ENCODE results near the gene ATP1B1.

The ATP1B1 gene

DNA sequence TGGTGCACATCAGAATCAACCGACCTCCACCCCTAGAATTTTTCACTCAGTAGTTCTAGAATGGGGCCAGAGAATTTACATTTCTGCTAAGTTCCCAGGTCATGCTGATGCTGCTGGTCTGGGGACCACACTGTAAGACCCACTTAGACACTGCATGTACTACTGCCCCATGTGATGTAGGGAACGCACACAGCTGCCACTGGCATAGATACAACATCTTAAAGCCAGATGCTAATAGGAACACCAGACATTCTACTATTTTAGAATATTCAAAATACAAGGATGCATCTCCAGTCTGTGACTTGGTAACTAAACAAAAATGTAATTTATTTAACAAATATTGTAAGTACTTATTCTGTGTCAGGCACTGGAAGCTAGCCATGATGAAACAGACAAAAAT lies 14.1 kb upstream of the ATP1B1 start:
- no peak for DNase-seq (ENCODE audit: low read depth)
- no peak overlapping the region for H3K4me3 ChIP-seq (replicated peaks; ENCODE audit: low read depth, low read length)
- TF ChIP-seq, protein P1, sequence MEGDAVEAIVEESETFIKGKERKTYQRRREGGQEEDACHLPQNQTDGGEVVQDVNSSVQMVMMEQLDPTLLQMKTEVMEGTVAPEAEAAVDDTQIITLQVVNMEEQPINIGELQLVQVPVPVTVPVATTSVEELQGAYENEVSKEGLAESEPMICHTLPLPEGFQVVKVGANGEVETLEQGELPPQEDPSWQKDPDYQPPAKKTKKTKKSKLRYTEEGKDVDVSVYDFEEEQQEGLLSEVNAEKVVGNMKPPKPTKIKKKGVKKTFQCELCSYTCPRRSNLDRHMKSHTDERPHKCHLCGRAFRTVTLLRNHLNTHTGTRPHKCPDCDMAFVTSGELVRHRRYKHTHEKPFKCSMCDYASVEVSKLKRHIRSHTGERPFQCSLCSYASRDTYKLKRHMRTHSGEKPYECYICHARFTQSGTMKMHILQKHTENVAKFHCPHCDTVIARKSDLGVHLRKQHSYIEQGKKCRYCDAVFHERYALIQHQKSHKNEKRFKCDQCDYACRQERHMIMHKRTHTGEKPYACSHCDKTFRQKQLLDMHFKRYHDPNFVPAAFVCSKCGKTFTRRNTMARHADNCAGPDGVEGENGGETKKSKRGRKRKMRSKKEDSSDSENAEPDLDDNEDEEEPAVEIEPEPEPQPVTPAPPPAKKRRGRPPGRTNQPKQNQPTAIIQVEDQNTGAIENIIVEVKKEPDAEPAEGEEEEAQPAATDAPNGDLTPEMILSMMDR (IDR thresholded peaks at IDR 0.05; ENCODE audit: low read length, missing control alignments) = no peak

DNA sequence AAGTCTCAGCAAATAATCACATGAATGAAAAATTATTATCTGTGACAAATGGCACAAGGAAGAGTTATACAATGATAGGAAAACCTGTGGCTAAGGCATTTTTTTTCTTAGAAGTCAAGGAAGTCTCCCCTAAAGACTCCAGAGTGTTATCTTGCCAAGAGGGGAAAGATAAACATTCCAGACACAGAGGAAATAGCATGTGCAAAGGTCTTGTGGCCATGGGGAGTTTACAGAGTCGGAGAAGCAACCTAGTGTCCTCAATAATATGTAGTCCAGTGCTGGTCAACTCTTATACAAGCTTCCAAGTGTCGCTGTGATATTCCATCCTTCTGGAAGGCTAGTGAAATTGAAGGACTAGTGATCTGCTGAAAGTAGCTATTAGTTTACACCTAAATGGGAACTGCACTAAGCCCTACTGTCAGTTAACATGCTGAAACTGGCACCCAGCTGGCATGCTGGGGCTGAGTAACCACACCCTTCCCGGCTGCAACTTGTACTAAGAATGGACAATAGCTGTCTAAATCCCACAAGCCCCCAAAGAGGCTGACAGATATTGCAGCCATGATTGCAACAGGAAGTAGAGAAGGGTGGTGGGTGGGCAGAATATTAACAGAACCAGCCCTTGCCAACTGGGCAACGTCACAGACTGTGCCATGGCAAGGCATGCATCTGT lies 11.5 kb upstream of the ATP1B1 start:
- H3K4me3 ChIP-seq (replicated peaks; ENCODE audit: low read depth, low read length) = no peak overlapping the region
- TF ChIP-seq, protein P1 (IDR thresholded peaks at IDR 0.05; ENCODE audit: low read length, missing control alignments) = no peak
- no peak for DNase-seq (ENCODE audit: low read depth)

DNA sequence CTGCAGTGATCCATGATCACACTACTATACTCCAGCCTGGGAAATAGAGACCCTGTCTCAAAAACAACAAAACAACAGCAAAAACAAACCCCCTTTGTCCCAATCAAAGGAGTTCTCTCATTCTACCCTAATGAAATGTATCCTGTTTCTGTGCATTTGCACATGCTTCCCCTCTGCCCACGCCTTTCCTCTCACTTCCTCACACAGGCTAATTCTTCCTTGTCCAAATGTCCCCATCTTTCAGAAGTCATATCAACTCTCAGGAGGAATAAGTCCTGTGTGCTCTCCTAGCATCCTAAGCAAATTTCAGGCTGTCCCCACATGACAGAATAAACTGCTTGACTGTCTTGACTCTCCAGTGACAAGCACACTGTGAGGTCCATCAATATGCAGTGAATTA lies 8.1 kb upstream of the ATP1B1 start:
- H3K4me3 ChIP-seq (replicated peaks; ENCODE audit: low read depth, low read length) = no peak overlapping the region
- DNase-seq (ENCODE audit: low read depth) = no peak
- TF ChIP-seq, protein P1 (IDR thresholded peaks at IDR 0.05; ENCODE audit: low read length, missing control alignments) = no peak

DNA sequence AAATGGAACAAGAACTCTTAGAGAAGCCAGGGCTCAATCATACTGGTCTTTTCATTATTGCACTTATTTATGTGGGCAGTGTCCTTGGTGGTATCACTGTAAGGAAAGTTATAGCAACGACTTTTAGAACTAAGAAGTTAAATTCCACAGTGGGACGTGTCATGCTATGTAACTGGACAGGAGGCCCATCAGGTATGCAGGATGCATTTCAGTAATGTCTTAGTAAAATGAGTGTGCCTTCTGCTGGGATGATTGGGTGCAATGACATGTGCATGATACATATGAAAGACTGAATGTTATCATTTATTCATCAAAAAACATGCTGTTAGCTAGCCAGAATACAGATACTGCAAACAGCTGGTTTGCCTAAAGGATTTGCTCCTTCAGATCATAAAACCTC lies 6.9 kb upstream of the ATP1B1 start:
- TF ChIP-seq, protein P1 (IDR thresholded peaks at IDR 0.05; ENCODE audit: low read length, missing control alignments) = no peak
- DNase-seq (ENCODE audit: low read depth) = no peak
- no peak overlapping the region for H3K4me3 ChIP-seq (replicated peaks; ENCODE audit: low read depth, low read length)

DNA sequence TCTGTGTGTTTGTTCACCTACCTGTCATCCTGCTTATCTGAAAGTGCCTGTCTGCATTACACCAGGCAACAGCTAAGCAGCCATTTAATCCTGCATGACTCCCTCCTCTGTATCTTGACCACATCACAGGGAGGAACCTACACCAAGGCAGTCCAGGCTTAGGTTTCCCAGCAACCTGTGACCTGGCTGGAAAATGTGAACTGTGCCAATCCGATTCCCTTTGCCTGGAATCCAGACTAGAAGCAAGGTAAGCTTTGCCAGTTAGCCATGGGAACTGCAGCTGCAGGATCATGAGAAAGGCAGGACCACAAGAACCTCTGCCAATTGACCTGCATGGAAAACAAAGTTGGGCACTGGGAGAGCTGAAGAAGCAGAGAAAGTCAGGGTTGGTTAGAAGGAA lies 6.3 kb upstream of the ATP1B1 start:
- TF ChIP-seq, protein P1 (IDR thresholded peaks at IDR 0.05; ENCODE audit: low read length, missing control alignments) = no peak
- no peak for DNase-seq (ENCODE audit: low read depth)
- H3K4me3 ChIP-seq (replicated peaks; ENCODE audit: low read depth, low read length) = no peak overlapping the region

DNA sequence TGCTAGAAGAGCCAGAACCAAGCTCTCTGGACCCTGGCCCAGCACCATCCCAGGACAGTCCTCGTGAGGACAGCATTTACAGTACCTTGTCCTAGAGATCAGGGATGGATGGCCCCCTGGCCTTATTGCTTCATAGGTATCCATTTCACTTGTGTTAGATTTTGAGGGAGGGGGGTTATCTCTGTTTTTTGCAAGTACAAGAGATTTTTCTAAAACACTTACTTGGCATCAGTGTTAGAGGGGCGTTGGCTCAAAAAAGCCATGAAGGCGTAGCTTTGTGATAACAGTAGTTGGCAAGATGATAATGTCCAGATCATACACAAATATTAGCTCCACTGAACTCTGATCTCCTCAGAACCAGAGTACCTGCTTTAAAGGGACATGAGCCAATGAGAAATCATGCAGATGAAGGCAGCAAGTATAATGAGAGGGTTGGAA lies 5.8 kb upstream of the ATP1B1 start:
- TF ChIP-seq, protein P1 (IDR thresholded peaks at IDR 0.05; ENCODE audit: low read length, missing control alignments) = no peak
- no peak for DNase-seq (ENCODE audit: low read depth)
- no peak overlapping the region for H3K4me3 ChIP-seq (replicated peaks; ENCODE audit: low read depth, low read length)

DNA sequence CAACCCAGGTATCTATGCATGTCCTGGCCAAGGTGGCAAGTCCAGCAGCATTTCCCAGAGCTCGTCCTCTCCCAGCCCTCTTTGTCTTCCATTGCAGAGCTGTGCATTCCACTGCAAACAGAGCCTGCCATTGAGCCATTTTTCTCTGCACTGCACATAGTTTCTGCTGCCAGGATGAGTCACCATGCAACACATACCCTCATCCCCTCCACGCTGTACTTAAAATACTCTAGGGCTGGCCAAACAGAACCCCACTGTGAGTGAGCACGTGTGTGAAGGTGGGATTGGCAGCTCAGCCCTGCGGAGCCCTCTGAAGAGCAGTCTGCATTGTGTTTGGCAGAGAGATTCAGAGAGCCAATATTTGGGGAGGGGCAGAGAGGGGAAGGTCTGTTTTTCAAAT lies 3.9 kb upstream of the ATP1B1 start:
- DNase-seq (ENCODE audit: low read depth) = peak; percentile 80
- H3K4me3 ChIP-seq (replicated peaks; ENCODE audit: low read depth, low read length) = no peak overlapping the region
- TF ChIP-seq, protein P1 (IDR thresholded peaks at IDR 0.05; ENCODE audit: low read length, missing control alignments) = no peak

All from fibroblast of pulmonary artery (primary cell).